Skeletal muscle tissue (tissue), 4 donors: Measurements from ENCODE around the gene EFCAB6. TPM values are rescaled to one million over a fixed set of nuclear protein-coding genes. Genes with fewer than 3 reads are reported as not detected.

Experiments used
- H3K27ac ChIP-seq: one replicate; pipeline ENCODE4 v1.7.0; 2013; ENCODE audit warnings: mild to moderate bottlenecking, low read depth, low read length, inconsistent platforms
- H3K27me3 ChIP-seq, 3 donors: one replicate each; pipeline ENCODE4 v1.7.0; 2013; ENCODE audit warnings: low read length in 3 of 3; ENCODE audit not compliant: control insufficient read depth in 3 of 3, insufficient read depth in 3 of 3
- H3K36me3 ChIP-seq, 3 donors: one replicate each; pipeline ENCODE4 v1.7.0; 2013; ENCODE audit warnings: low read length in 3 of 3; ENCODE audit not compliant: control insufficient read depth in 3 of 3, insufficient read depth in 3 of 3
- H3K4me1 ChIP-seq, 3 donors: one replicate each; pipeline ENCODE4 v1.7.0; 2013; ENCODE audit warnings: low read length in 3 of 3, mild to moderate bottlenecking in 3 of 3; ENCODE audit not compliant: control insufficient read depth in 3 of 3, insufficient read depth in 3 of 3
- H3K4me3 ChIP-seq, 3 donors: one replicate each; pipeline ENCODE4 v1.7.0; 2013; ENCODE audit warnings: low read length in 3 of 3
- H3K9ac ChIP-seq, 3 donors: one replicate each; pipeline ENCODE4 v1.7.0; 2013; ENCODE audit warnings: low read length in 3 of 3, mild to moderate bottlenecking in 3 of 3, moderate library complexity in 2 of 3, low read depth in 1 of 3
- H3K9me3 ChIP-seq, 3 donors: one replicate each; pipeline ENCODE4 v1.7.0; 2013; ENCODE audit warnings: low read length in 3 of 3; ENCODE audit not compliant: control insufficient read depth in 3 of 3
- total RNA-seq: library from RNA; depleted of rRNA; stranded (reverse); fragments of >200 nt; gene quantifications from one replicate; pipeline ENCODE4 v1.2.3, GENCODE V29; 2014
- donor health status: Osteomylitis.

EFCAB6 gene
- total RNA-seq, 1 donor from 2014 or later: 1.6 TPM

DNA sequence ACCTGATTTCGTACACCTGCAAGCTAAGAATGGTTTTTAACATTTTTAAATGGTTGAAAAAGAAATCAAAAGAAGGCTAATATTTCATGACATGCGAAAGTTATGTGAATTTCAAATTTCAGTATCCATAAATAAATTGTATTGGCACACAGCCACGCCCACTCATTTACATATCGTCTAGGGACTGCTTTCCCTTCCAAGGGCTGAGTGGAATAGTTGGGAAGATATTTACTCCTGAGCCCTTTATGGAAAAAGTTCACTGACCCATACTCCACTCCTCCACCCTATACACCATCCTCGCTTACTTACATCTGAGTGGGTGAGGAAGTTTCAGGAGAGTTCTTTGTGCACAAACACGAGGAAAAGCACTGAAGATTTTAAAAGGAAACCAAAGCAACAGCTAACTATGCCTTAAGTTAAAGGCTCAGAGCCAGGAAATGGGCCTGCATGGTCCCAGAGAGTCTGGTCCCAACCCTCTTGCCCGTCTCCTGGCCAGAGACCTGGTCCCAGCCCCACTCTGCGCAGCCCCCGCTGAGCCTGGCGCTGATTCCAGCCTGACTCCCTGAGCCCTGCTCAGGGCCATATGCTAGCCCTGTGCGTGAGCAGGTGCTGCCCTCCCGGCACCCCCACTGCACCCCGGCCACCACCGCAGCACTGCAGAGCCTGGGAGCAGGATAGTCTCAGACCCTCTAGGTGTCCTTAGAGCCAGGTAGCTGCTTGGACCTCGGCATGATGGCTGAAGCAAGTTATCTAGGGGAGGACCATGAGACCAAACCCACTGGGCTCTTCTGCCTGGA lies 69.8 kb downstream of the EFCAB6 start:
- H3K27ac ChIP-seq: no peak overlapping the region
- H3K4me3 ChIP-seq: no peak overlapping the region
- no peak overlapping the region for H3K9ac ChIP-seq
- no peaks in the 10 kb centered on the region for H3K4me1 ChIP-seq
- H3K36me3 ChIP-seq: no peaks in the 10 kb centered on the region
- no peaks in the 10 kb centered on the region for H3K9me3 ChIP-seq
- peaks cover 23 to 53% (median 43%) of the 10 kb centered on the region in 3 donors for H3K27me3 ChIP-seq

DNA sequence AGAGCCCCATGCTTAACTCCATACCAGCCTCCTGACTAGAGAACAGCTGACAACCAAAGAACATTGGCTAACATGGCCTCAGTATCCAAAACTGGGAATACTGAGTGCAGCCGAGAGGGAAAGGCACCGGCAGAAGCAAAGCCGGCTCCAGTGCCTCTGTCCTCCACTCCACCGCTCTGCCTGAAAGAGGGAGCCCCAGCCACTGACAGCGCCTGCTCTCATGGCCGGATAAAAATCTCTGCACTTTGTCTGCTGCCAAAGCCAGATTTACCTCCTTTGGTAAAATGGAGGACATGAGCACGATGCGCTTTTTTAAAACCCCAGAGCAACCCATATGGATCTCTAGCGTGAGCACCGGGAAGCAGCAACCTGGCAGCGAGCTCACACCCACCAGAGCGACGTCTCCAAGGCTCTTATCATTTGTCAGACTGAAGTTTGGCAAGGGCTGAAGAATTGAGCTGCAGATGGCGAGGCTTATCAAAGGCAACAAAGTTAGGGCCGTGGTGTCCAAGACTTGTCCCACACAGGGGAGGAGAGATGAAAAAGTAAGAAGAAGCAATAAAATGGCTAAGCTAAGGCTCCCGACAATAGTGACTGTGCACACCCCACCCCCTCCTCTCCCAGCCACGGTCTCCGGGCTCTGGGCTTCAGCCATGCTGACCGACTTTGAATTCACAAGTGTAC lies 71.4 kb downstream of the EFCAB6 start:
- H3K9ac ChIP-seq: no peak overlapping the region
- no peaks in the 10 kb centered on the region for H3K9me3 ChIP-seq
- H3K4me3 ChIP-seq: no peak overlapping the region
- peaks cover 23 to 51% (median 46%) of the 10 kb centered on the region in 3 donors for H3K27me3 ChIP-seq
- H3K4me1 ChIP-seq: no peaks in the 10 kb centered on the region
- no peaks in the 10 kb centered on the region for H3K36me3 ChIP-seq
- H3K27ac ChIP-seq: no peak overlapping the region

DNA sequence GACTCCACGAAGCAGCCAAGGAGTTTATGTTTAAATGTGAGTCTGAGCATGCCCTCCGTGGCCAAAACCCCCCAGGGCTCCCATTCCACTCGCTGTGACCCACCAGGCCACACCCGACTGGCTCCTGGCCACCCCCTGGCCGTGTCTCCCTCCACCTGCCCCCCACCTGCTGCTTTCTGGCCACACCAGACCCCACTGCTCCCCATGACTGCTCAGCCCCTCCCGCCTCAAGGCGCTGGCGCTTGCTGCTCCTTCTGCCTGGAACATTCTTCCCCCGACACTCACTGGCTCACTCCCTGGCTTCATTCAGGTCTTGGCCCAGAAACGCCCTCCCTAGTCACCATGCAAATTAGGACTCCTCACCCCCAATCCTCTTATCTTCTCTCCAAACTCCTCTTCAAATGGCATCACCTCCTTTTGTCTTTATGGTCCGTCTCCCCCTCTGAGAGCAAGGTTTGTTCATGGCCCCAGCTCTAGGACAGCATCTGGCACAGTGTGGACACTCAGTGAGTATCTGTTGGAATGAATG lies 72.2 kb downstream of the EFCAB6 start:
- H3K4me1 ChIP-seq: no peaks in the 10 kb centered on the region
- no peaks in the 10 kb centered on the region for H3K36me3 ChIP-seq
- H3K27me3 ChIP-seq: peaks cover 20 to 47% (median 42%) of the 10 kb centered on the region in 3 donors
- no peak overlapping the region for H3K27ac ChIP-seq
- no peak overlapping the region for H3K4me3 ChIP-seq
- H3K9ac ChIP-seq: no peak overlapping the region
- H3K9me3 ChIP-seq: no peaks in the 10 kb centered on the region

- no peak overlapping the region for H3K27ac ChIP-seq
Observed at GRCh38 chr22:43737150-43737828, 74.8 kb downstream of the EFCAB6 start.

DNA sequence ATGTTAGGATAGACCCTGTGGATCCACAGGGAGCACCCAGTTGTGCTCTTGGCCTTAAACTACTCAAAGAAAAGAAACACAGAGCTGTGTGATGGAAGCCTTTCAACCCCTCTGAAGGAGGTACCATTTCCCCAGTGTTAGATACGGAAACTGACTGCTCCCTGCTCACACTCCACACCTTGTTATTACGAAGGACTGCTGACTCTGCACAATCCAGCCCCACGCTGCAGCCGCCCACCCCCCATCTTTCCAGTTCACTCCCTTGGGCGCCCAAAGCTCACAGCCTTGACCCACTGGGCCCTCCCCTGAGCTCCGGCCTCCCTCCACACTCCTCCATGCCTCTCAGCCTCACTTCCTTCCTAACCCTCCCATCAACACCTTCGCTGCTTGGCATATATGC lies 75.5 kb downstream of the EFCAB6 start:
- Histone ChIP-seq H3K4me1 (no peaks in the 10 kb centered on the region), H3K27me3 (peaks cover 13 to 26% (median 24%) of the 10 kb centered on the region in 3 donors), H3K36me3 (no peaks in the 10 kb centered on the region), H3K27ac (no peak overlapping the region), H3K4me3 (no peak overlapping the region), H3K9ac (no peak overlapping the region), H3K9me3 (no peaks in the 10 kb centered on the region)

More at GRCh38 chr22:43737150-43737828, 74.8 kb downstream of the EFCAB6 start:
- H3K27me3 ChIP-seq: peaks cover 13 to 32% (median 28%) of the 10 kb centered on the region in 3 donors
- no peaks in the 10 kb centered on the region for H3K4me1 ChIP-seq
- no peak overlapping the region for H3K4me3 ChIP-seq
- H3K9me3 ChIP-seq: no peaks in the 10 kb centered on the region
- no peaks in the 10 kb centered on the region for H3K36me3 ChIP-seq
- no peak overlapping the region for H3K9ac ChIP-seq

DNA sequence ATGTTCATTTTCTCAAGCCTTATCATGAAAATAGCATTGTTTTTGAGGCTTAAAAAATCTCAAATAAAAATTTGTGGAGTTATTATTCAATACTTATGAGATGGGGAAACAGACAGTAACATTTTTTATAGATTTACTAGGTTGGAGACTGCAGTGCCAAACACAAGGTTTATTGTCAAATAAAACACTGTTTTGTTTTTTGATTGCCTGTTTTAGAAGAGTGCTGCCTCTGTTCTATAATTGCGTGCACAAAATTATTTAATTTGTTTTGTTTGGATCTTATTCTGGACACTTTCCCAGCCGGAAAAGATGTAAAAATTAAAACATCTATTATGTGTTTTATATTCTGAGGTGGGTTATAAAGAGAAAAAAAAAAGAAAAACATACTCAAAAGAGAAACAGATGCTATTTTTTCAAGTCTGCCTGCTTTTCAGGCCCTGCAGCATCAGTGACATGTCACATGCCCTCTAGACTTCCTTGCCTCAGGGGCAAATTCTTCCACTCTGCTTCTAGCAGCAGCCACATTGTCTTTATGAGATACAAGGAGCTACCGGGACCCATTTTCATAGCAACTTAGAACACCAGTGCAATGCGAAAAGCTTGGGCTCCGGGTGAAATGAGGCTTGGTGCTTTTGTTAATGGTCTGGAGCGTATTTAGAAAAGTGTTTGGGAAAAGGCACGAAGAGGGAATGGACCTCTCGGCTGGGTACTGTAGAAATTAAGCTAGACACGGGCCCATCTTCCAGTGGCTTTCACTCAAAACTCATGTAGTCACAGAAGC lies 77.5 kb downstream of the EFCAB6 start:
- no peak overlapping the region for H3K4me3 ChIP-seq
- no peaks in the 10 kb centered on the region for H3K4me1 ChIP-seq
- no peak overlapping the region for H3K27ac ChIP-seq
- no peaks in the 10 kb centered on the region for H3K36me3 ChIP-seq
- H3K9ac ChIP-seq: no peak overlapping the region
- no peaks in the 10 kb centered on the region for H3K9me3 ChIP-seq
- H3K27me3 ChIP-seq: peaks cover 0 to 7% (median 7%) of the 10 kb centered on the region in 3 donors

GRCh38 chr22:43733138-43733537 lies 79.0 kb downstream of the EFCAB6 start:
- no peak overlapping the region for H3K9ac ChIP-seq
- no peak overlapping the region for H3K4me3 ChIP-seq
- H3K4me1 ChIP-seq: no peaks in the 10 kb centered on the region
- H3K27me3 ChIP-seq: peaks cover 0 to 3% (median 3%) of the 10 kb centered on the region in 3 donors
- no peaks in the 10 kb centered on the region for H3K36me3 ChIP-seq
- no peaks in the 10 kb centered on the region for H3K9me3 ChIP-seq
- no peak overlapping the region for H3K27ac ChIP-seq

- H3K4me3 ChIP-seq: no peak overlapping the region
- H3K36me3 ChIP-seq: no peaks in the 10 kb centered on the region
- no peak overlapping the region for H3K9ac ChIP-seq
- H3K27me3 ChIP-seq: peaks cover 0 to 3% (median 1%) of the 10 kb centered on the region in 3 donors
- H3K27ac ChIP-seq: no peak overlapping the region
- no peaks in the 10 kb centered on the region for H3K4me1 ChIP-seq
- H3K9me3 ChIP-seq: no peaks in the 10 kb centered on the region
Observed at GRCh38 chr22:43731988-43732387, 80.1 kb downstream of the EFCAB6 start.

- Histone ChIP-seq H3K27me3 (no peaks in the 10 kb centered on the region), H3K27ac (no peak overlapping the region), H3K9ac (no peak overlapping the region), H3K4me1 (no peaks in the 10 kb centered on the region), H3K9me3 (no peaks in the 10 kb centered on the region), H3K4me3 (no peak overlapping the region), H3K36me3 (no peaks in the 10 kb centered on the region)
Observed at GRCh38 chr22:43726964-43727543, 85.1 kb downstream of the EFCAB6 start.
